AG08395 (cell line): ENCODE results near the gene CACNA1E.

Source experiments
- DNase-seq: peaks from one replicate; pipeline ENCODE4 v3.0.0; 2012; ENCODE audit warnings: mixed read lengths, low spot score

The CACNA1E gene

DNA sequence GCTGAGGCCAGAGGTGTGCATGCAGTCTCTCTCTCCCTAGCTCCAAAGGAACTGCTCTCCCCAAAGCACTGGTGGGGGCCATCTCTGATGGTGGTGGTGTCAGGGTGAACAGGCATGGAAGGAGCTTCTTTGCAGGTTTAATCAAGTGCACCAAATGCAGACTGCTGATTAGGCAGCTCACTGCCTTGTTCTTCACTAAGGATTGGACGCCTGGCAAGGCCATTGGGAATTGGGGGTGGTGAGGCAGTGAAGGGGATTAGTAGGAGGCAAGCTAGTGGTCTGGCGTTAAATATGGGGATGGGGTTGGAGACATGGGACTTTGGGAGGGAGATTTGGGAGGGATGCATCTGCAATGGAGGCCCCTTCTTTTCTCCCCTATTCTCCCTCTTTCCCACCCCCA lies 1.5 kb downstream of the CACNA1E start:
- no peak for DNase-seq

DNA sequence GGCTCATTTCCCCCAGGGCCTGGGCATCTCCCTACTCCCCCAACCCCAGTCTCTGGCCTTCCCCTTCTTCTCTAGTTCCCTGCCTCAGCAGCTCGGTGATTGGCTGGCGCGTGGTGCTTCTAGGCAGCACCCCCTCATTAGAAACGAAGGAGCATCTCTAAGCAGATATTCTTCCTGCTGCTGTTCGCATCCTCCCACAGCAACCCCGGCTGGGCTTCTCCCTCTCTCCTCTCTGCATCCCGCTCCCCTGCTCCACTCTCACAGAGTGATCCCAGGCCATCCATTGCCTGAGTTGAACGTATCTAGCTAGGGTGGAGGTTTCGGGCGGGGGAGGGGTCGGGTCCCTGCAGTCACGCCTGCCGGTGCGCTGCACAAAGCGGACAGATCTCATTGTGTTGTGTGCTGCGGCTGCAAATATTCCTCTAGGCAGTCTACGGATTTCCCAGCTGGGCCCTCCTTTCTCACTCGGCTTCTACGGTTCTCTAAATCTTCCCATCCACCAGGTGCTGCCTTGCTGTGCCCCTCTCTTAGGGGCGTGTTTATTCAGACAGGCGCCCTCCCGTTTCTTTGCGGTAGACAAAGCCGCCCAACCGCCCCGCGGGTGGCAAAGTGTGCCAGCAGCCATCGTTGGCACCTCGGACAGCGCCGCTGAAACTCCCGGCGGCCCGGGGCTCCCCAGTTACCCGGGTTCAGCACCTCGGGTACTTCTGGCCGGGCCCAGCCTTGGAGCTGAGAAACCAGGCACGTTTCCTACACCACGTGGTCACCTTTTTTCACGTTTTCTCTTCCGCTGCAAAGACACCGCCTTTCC lies 2.2 kb downstream of the CACNA1E start:
- DNase-seq: no peak

DNA sequence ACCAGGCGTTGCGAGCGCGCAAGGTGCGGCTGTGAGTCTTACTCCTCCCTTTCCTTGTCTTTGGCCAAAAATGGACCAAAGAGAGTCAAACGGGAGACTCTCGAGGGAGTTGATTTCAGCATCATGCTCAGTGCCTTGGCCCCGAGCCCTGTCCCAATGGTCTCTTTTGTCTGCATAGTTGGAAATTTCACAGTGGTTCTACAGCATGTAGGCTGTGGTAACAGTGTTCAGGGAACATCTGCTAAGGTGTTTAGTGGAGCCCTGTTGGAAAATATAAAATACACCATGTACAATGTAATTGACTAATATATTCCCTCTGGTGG lies 2.7 kb downstream of the CACNA1E start:
- no peak for DNase-seq

DNA sequence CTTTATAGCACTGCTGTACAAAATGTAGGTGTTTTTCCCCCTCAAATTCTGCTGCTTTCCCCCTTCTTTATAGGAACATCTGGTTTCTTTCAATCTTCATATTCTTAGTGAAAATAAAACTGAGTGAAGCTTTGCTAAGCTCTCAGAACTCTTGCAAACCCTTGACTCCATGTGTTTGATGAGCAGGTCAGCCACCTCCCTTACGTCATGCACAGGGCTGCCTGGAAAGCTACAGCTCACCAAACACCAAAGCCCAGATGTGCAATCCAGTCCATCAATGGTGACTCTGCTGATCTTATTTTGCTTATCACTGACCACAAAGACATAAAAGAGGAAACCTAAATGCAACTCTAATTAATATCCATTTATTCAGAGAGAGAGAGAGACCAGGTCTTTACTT lies 5.5 kb downstream of the CACNA1E start:
- no peak for DNase-seq

DNA sequence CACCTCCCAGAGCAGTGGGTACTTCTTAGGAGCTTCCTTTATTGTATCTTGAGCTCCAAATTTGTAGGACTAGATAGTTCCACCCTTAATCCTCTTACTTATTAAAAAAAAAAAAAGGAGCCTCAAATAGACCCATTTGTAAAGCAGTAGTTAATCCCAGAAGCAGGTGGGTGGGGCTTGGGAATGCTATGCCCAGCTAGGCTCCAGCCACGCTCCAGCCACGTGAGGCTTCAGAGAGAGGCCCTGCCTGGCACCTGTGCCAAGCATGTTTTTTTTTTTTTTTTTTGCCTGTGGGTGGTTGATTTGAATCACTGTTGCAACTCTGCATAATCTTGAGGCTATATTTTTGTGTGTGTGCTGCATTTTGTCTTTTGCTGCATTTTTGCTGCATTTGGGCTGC lies 7.0 kb downstream of the CACNA1E start:
- DNase-seq: no peak

DNA sequence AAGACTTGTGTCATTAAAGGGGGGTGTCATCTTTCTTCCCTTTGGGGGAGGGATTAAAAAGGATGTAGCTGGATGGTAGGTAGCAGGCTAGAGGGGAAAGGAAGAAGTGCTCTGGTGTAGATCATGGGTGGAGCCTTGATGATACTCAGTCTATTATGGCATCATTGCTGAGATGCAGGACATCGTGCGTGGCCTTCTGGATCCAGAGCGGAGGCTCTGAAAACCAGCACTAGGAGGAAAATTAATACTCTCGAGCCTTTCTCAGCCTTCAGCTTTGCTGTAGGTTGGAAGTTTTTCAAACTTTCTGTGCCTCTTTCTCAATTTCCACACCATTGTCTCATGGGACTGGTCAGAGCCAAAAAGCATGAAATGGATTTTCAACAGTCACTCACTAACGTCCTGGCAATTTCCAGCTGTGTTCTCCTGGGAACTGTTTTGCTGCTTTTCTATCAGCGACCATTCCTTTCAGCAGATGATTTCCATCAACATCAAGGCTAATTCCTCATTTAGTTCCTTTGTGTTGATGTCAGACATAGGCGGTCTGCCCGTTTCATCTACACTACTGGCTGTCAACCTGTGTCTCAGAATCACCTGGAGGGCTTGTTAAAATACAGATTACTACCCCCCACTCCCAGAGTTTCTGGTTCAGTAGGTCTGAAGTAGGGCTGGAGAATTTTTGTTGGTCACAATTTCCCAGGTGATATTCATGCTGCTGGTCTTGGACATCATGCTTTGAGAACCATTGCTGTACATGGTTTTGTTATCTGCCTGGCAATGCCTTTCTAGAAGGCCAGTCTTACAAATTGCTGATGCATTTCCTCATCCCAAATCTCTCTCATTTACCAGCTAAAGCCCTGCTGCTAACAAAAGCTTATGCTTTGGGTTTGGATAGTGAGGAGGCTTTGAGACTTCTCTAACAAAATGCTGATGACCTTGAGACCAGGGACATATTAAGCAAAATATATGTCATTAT lies 7.7 kb downstream of the CACNA1E start:
- DNase-seq: no peak

DNA sequence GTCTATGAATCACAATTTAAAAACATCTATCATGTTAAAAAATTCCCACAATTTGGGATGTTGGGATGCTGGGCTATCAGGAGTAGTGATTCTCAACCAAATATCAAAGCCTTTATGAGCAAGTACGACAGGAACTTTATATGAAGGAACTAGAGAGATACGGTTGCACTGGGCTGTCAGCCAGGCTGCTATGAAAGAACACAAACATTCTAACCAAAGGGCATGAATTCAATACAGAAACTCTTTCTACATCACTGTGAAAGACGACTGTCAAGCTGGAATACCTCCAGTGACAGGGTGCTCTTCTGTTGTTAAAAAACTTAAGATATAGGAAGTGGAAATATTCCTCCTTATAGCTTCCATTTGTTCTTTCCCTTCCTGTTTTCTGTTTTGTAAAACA lies 9.8 kb downstream of the CACNA1E start:
- DNase-seq: no peak

DNA sequence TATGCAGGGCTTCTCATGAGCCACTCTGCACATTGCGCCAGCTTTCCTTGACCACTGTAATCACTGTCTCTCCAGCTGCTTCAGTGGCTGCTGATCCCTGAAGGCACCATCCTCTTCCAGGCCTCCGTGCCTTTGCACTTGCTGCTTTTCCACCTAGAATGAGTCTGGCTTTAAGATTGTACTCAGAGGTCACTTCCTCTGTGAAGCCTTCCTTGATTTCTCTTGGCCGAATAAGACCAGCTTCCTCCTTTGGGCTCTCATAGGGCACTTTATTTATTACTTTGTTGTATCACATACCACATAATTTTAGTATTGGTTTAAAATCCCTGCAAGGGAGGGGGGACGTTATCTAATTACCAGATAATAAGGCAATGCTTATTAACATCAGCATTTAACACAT lies 10.6 kb downstream of the CACNA1E start:
- DNase-seq: no peak

DNA sequence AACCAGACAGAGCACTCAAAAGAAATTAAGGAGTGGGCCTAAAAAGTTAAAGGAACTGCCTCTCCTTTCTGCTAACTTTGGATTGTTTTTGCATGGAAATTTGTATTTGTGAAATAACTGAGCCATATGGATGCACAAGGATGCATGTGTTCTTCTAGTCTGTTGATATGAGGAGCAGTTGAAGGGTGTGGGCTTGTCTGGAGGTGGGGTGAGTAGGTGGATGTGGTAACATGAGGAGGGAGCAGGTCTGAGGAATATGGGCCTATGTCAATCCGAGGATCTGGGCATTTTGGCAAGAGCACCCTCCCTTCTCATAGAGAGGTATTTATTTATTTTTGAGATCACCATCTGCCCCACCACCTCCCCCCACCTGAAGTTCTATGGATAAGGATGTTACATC lies 13.4 kb downstream of the CACNA1E start:
- no peak for DNase-seq

DNA sequence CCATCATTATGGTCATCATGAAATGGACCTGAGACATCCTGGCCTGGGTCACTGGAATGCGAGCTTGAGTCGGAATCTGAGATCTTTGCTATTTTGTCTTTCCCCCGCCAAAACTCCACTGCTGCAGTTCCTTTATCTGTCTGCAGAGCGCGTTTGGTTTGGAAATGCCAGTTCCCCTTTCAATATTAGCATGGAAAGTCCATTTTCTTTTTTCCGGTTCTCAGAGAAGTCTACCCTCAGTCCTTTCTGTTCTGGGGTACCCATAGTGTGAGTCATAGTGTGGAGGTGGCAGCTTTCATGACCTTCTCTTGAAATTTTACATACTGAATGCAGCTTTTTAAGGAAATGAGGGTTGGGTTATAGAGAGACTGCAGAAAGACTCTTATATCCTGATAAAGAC lies 14.6 kb downstream of the CACNA1E start:
- no peak for DNase-seq

DNA sequence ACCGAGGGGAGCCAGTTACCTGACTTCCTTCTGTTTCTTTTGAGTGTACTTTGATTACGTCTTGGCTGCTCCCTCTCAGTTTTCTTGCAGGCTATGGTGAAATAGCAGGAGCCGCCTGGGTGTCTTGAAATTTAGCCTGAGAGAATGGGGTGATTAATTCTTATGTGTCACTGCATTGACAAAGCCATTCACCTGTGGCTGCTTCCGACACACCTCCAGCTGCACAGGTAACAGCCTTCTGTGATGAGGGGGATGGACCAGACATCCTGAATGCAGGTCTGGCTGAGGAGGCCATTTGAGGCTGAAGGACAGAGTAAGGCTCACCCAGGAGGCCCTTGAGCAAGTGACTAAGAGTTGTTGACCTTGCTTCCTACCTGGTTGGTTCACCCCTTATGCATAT lies 16.5 kb downstream of the CACNA1E start:
- DNase-seq: no peak

DNA sequence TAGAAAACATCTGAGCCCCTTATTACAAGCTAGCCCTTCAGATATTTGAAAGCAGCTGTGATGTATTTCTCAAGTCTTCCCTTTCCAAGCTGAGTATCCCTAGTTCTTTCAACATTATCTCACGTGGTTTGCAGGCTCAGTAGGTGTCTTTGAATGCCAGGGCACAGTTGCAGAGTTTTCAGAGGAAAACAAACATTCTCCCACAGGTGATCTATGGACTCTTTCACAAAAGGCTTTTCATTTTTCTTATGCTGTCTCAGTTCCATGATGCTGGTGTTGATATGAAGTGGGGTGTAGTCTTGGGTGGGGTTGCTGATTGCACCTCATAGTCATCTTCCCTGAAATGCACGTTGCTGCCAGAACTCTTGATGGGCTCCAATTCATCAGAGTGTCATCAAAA lies 17.3 kb downstream of the CACNA1E start:
- DNase-seq: no peak

DNA sequence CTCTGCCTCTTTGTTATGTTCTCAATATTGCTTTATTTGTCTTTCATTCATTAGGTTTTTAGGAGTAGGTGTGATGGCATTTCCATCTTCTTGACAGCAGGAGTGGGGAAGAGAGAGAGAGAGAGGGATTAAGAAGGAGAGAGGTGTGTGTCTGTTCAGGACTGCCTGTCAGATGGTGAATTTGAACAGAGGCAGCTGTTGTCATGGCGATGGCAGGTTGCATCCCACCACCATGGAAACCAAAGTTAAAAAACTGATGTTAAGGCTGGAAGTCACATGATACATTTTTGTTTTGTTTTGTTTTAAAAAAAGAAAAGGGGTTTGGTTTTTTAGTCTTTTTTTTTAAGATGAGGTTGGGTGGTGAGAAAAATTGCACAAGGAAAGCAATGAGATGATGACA lies 18.3 kb downstream of the CACNA1E start:
- DNase-seq: no peak

DNA sequence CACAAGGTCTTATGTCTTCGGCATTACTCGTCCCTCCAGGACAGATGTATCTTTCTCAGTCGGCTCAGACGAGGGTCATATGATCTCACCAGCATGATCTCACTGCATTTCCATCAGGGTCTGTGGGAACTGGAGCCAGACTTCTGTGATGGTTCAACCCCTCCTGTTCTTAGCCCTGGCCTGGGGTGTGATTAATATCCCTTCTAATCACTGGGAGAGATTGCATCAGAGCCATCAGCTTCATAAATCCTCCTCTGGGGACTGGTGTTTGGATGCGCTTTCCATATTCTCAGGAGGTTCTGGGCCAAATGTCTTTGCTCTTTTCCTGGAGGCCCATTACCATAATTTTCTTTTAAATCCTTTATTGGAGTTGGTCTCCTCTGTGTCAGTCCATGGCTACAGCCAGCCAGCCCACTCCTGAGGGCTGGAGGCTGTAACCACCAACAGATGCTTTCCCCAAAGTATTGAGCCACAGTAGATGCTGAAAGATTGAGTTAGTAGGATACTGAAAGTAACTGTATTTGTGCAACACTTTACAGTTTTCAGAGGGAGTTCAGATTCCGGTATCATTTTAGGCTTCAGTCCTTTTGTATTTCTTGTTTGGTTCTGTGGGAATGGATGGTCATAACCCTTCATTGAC lies 20.0 kb downstream of the CACNA1E start:
- DNase-seq: no peak

DNA sequence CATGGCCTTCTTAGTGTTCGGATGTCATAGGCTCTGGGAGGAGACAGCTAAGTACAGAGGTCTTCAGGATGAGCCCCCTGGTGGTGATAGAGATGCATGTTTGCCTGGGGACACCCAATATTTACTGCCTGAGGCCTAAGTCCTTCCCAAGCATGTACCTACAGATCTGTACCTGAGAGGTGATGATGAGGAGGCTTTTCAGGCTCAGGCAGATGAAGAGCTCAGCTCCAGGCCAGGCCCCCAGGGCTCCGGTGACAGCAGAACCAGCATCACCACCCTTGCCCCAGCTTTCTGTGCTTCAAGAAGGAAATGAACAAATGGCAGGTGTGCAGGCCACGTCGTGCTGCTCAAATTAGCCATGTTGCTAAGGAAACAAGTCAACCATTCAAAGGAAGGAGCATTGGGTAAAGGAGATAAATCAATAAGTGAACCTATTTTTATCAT lies 21.1 kb downstream of the CACNA1E start:
- DNase-seq: no peak

DNA sequence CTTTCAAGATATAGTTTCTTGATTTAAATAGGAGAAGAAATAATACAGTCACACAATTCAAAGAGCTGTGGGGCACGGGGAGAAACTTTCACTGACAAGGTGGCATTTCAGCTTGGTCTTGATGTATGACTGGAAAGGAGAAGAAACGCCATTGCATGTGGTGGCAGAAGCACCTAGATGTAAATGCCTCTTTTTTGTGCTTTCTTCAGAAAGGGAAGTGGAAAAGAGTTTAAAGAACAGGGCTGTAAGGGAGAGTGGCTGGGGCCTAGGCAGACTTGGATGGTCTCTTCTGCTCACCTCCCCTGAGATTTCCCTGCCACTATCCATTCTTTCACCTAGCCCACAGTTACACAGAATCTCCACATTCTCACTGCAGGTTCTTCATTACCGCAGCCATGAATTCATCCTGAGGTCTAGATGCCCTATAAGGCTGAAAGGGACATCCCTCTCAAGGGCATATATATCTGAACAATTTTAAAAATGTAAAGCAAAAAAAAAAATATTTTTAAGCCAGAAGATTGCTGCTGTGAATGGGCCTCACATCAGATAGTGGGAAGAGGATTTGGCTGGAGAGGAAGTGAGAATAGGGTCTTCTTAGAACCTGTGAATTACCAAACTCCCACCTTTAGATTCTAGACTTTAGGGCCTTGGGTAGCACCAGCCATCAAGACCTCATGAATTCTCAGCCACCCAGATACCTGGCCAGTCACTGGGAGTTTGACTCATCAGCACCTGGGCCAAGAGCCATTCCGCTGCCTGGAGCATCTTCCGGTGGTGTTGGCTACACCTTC lies 23.4 kb downstream of the CACNA1E start:
- no peak for DNase-seq

DNA sequence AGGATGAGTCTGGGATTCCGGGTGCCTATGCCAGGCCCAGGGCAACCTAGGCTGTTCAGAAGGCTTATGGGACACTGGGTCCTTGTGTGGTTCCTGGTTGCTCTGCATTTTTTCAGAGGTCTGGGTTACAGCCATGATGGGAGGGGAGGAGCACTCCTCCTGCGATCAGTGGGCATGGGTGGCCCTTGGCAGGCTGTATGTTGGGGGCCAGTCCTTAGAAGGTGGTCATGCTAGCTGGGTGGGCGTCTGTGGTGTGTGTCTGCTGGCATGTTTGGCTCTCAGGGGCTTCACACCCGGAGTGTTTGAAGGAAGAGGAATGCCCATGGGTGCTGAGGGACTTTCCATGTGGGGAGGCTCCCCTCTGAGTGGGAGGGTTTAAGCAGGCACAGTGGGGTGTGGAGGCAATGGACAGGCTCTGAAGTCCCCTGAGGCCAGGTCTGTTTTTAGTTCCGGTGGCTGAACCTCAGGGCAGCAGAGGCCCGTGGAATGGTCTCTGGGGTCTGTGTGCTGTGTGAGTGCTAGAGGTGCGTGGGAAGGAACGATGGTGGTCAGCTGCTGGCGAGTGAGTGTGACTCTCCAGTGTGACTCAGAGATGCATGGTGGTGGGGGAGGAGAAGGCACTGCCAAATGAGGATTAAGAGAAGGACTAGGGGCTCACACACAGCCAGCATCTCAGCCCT lies 25.3 kb downstream of the CACNA1E start:
- no peak for DNase-seq

DNA sequence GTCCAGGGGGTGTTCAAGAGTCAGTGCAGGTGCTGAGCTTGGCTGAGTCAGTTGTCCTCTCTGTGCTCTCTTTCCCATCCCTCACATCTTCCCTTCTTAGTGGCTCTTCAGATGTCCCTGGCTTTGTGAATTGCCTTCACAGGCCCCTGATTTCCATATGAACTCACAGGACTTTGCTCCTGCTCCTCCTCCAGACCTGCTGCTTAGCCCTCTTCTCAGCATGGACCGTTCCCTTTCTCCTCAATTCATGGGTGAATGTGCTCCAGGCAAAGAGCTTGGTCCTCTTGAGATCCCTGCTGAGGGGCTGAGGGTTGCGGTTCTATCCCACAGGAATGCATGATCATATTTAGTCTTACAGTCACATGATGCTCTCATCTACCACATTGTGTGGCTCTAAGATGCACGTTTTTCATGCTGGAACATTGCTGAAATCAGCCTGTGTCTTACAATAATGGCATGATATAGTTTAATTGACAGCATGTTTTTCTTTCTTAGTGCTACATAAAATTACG lies 30.5 kb downstream of the CACNA1E start:
- DNase-seq: no peak

DNA sequence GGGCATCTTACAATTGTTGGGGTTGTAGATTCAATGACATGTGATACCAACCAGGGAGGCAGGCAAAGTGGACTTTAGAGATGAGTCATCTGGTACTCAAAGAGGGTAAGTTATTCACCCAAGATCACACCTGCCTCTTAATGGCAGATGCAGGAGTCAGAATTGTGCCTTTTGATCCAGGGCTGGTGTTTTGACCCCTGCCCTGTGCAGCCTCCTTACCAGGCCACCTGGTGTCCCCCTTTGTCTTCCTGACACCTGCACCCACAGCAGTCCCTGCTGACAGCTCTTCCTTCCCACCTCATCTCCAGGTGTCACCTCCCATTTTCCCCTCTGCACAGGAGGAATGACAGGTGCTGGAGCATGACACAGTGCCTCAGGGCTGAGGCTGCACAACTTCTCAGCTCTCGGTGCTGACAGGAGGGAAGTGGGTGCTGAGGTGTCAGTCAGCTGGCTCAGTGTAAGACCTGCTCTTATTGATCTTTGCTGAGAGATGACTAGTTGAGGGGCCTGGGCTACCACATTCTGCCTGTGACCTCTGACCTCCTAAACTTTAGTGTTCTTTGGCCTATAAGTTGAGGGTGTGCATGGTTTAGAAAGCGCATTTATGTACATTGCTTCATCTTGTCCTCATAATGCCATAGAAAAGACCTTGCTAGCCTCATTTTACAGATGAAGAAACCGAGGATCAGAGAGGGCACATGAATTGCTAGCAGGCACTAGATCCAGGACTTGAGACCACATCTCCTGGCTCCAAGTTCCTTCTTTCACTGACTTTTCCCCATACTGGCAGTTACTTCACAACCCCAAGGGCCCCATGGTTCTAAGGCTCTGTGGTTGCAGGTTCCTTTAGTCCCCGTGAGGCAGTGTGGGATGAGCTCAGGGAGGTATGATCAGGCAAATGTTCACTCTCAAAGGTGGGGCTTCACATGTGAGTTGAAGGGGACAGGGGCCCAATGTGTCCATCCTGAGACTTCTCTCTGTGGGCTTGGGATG lies 31.3 kb downstream of the CACNA1E start:
- DNase-seq: no peak

DNA sequence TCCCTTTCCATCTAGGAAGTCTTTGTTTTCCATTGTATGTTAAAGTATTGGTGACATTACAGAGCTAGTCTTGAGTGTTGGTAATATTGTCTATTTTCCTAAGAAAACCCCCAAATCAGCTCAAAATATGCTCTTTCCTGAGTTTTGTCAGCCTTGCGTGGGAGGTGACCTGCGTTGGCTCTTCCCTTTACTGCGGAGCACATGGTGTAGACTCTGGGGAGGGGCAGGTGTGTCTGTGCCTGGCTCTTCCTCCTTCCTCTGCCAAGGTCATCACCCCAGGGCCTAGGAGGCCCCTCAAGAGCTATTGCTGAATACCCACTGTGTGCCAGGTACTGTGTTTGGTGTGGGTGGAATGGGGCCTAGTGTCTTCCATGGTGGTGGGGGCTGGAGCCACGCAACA lies 33.4 kb downstream of the CACNA1E start:
- no peak for DNase-seq
